ENCODE measurements around the gene STIM1.
A peak's percentile ranks its signal among the peaks of the same experiment; 100 is the strongest.
"Not testable (repeated sequence)": the region's sequence is repeated elsewhere in the genome, so short reads cannot be mapped to it uniquely, and the experiment has no call there.

Gene STIM1

DNA sequence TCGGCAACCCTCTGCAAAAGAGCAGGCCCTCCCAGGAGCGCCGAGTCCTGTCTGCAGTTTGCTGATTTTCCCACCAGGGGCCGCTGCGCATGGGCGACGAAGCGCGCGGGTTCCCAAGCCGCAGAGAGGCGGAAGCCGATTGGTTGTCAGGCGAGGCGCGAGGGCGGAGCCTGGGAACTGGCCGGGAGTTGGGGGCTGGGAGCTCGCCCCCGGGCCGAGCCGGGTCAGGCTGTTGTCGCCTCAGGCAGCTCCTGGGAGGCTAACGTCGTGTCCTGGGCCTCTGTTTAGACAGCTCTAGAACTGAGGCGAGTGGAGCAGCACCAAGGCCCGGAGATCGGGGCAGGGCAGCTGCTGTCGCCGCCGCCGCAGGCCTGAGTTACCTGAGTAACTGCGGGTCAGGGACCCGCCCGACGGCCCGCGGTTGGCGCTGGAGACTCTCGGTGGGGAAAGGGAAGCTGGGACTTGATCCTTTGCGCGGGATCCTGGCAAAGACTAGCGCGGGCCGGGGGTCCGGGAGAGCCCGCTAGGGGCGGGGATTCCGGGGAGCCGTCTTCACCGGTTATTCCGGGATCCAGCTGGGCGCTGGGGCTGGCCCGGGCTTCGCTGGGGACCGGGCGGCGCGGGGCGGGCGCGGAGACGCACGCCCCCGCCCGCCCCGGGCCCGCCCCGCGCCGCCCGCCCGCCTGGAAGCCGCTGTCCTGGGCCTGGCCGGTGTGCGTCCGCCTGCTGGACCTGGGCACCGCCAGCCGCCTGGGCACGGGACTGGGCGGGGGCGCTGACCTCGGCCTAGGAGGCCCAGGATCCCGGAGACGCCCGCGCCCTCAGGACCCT is at the start of gene STIM1:
Gene STIM1 (plus strand): TSS at position 688 of the 831 bp plus-strand sequence. CDS start 607 bp downstream, outside the sequence.
- DNase-seq: peak; percentile 100

DNA sequence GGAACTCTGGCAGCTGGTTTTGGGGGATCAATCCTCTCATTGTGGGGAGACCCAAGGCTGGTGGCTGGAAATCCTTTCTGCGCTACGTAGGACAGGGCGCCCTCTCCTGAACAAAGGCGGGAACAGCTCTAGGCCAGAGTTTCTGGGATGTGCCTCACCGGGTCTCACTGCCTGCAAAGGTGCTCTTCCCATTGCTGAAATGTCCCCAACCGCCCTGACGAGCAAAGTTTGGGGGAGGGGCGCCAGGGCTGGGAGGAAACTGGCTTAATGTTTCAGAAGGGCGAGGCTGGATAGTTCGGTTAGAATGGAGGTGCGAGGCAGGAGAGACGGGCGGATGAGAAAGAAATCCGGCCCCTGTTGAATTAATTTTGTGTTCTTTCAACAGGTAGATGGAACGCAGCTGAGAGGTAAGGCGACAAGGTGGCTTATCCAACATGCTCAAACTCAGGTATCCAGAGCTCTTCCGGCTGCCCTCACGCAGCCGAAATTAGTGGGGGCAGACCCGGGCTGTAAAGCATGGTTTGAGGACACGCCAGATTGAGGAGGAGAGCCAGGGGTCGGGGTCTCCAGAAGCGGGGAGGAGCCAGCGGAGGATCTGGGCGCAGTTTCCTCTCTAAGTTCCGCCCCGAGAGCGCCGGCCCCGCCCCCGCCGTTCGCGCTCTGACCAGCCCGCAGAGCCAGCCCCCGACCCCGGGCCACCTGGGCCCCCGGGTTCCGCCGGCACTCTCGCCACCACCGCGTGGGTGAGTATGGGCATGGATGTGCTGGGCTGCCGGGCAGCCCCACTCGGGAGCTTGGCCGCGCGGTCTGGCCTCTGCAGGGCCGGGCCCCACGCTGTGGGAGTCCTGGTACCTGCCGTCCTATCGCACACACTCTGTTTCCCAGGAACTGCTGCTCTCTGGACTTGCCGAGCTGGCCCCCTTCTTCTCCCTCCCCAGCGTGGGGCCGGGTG is 47.3 kb upstream of the STIM1 start, which contains the start of gene PGAP2:
Gene PGAP2 (plus strand): TSS at position 652 of the 952 bp plus-strand sequence. CDS start 2,700 bp downstream, outside the sequence.
- peak; percentile 73 to 79 for DNase-seq

DNA sequence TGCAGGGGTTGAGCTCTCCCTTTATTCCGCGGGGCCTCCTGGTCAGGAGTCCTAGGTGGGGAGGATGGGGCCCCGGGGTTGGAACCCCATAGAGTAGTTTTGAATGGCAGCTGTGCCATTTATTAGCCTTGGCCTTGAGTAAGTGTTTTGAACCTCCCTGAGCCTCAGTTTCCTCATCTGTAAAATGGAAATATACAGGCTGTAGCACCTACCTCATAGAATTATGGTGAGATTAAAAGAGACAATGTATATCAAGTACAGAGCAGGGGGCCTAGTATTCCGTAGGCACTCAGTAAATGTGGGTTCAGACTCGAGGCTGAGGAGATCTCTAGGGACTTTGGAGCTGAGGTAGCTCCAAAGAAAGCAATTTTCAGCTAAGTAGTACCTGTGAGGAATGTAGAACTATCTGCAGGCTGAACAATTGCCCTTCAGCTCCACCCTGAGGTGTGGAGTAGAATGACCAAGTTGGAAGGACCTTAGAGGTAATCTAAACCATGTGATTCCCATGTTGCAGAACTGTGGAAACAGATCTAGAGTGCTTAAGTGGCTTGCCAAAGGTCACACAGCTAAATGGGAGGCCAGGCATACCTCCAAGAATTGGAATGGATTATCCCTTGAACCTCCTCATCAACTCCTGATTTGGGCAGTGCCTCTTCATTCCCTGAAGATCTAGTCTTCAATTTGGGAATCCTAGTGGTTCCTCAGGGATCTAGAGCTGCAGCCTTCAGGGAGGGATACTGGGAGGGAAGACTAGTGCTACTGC is 46.4 kb upstream of the STIM1 start:
- DNase-seq: peak; percentile 47 to 56

DNA sequence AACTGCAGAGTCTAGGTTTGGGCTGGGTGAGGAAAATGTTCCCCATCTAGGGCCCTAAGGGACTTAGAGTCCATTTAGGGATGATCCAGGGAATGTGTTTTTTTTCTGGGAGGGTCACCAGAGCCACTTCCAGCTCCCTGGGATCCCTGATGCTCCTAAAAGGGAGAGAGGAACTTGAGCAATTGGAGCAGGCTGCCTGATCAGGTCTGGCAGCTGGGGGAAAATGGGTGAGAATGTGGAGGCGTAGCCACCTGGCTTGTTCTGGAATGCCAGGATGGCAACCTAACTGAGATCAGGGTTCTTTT is 45.9 kb upstream of the STIM1 start:
- no peak for DNase-seq

DNA sequence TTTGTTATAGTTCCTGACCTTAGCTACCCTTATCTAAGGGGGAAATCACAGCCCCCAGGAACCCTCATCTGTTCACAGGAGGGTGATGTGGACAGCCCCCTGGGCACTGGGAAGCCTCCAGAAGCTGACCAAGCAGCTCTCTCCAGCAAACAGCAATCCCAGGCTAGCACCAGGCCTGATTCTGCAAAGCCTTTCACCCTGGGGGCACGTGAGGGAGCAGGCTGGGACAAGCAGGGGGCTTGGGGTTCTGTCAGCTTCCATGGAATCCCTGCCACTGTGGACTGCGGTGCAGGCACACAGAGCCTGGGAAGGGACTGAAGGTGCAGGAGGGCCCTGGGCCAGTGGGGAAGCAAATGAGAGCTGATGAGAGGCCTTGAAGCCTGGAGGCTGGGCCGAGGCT is 45.0 kb upstream of the STIM1 start:
- DNase-seq: no peak

DNA sequence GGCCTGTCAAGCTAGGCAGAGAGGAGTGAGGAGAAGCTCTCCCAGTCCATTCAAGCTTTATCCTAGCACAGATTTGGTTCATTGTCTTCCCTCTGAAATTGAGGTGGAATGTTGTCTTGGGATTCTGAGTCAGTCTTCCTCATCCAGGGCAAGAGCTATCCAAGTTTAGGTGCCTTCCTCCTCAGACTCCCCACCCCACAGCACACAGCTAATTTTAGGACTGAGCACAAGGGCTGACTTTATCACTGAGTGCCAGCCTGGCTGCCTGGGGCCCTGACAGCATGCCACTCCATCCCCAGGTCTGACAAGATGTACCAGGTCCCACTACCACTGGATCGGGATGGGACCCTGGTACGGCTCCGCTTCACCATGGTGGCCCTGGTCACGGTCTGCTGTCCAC is 44.5 kb upstream of the STIM1 start:
- no peak for DNase-seq

DNA sequence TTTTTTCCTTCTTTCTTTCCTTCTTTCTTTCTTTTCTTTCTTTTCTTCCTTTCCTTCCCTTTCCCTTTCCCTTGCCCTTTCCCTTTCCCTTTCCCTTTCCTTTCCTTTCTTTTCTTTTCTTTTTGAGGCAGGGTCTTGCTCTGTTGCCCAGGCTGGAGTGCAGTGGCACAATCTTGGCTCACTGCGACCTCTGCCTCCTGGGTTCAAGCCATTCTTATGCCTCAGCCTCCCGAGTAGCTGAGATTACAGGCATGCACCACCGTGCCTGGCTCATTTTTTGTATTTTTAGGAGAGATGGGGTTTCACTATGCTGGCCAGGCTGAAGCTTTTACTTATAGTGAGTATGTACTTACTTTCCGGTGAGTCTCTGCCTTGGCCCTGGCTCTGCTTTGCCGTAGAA is 40.6 kb upstream of the STIM1 start:
- DNase-seq: not testable (repeated sequence)

DNA sequence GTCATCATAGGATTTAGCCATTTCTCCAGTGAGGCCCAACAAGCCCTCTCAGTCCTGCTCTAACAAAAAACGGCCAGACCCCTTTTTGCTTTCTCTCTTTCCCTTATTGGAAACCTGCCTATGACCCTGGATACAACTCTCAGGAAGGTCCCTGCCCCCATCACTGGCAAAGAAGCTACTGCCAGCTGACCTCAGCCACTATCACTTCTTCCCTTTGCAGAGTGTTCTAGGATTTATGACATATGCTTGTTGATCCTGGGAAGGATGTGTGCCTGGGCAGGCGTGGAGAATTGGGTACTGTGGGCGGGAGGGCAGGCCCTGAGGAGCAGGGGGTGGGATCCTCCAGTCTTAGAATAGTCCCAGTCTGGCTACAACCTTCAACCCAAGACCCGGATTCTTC is 39.6 kb upstream of the STIM1 start:
- DNase-seq: no peak

DNA sequence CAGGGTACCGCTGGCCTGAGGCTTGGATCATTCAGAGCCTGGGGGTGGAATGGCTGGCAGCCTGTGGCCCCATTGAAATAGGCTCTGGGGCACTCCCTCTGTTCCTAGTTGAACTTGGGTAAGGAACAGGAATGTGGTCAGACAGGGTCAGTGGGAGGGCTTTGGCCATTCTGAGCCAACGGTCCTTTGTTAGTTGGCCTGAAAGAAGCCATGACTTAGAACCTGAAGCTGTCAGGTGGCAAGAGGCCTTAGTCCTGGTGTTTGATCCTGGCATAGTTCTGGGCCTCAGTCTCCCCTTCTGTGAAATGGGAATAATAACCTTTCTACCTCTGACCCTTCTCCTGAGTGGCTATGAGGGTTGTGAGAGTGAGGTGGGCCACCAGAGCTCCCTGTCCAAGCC is 38.8 kb upstream of the STIM1 start:
- DNase-seq: no peak

DNA sequence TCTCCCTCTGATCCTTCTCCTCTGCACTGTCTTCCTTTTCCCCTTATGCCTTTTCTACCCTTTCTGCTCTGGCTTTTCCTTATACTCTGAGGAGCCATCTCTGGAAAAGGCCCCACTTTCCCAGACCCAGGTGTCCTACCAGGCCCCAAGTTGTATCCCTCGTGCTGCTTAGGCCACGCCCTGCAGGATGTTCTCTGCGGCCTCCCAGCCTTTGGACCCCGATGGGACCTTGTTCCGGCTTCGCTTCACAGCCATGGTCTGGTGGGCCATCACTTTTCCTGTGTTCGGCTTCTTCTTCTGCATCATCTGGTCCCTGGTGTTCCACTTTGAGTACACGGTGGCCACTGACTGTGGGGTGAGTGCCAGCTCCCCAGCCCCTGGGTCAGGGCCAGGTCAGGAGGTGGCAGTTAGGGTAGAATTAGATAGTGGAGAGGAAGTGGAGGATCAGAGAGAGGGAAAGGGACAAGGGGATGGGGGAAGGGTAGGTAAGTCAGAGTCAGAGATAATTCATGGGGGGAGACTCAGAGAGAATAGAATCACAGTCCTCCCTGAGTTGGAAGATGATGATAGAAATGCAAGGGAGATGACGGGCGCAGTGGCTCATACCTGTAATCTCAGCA is 38.2 kb upstream of the STIM1 start:
- no peak for DNase-seq

DNA sequence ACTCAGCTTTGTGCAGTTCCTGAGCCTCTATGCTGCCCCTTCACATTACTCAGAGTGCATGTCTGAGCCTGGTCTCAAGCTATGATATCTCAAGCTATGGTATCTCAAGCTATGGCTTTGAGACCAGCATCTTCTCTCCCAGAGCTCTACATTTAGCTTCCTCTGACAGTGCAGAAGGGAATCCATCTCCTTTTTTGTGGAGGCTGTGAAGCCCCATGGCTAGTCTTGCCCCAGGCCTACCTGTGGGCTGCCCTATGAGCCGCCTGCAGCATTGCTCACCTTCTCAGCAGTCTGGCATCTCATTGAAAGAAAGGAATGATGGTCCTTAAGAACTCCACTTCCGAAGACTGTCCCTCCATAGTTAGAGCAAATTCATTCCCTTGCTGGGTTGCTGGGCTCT is 34.5 kb upstream of the STIM1 start:
- DNase-seq: no peak

DNA sequence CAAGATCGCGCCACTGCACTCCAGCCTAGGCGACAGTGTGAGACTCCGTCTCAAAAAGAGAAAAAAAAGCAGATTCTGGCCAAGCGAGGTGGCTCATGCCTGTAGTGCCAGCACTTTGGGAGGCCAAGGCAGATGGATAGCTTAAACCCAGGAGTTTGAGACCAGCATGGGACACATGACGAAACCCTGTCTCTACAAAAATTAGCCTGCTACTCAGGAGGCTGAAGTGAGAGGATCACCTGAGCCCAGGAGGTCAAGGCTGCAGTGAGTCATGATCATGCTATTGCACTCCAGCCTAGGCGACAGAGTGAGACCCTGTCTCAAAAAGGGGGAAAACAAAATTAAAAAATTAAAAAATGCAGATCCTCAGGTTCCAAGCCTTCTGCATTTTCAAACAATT is 33.2 kb upstream of the STIM1 start:
- no peak for DNase-seq

DNA sequence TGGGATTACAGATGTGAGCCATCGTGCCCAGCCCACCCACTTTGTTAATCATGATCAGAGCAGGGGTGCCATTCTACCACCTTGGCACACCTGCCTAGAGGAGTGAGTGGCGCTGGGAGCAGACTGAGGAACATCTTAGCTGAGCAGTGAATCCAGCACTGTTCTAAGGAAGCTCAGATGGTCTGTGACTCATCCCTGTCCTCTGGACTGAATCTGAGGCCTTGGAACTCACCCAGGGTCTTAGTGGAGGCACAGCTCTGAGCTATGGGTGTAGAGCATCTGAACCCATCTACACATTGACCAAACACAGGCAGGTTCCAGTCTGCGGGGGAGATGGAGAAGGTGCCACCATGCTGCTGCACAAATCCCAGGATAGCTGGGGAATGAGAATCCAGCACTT is 32.2 kb upstream of the STIM1 start:
- DNase-seq: no peak

DNA sequence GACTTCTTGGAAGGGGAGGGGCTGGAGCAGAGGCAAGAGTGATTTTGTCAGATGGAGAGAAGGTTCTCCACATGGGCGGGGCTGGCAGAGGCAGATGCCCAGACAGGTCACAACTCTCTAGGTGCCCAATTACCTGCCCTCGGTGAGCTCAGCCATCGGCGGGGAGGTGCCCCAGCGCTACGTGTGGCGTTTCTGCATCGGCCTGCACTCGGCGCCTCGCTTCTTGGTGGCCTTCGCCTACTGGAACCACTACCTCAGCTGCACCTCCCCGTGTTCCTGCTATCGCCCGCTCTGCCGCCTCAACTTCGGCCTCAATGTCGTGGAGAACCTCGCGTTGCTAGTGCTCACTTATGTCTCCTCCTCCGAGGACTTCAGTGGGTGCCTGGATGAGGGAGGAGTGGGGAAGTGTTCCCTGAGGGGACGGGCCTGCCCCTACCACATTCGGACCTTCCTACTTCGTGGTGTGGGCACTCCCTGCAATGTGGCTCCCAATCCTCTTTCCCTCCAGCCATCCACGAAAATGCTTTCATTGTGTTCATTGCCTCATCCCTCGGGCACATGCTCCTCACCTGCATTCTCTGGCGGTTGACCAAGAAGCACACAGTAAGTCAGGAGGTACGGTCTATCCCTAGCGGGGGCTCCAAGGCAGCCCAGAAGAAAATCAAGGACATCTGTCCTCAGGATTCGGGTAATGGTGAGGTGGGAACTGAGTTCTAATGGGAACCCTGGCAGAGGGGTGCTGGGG is 31.5 kb upstream of the STIM1 start:
- no peak for DNase-seq

DNA sequence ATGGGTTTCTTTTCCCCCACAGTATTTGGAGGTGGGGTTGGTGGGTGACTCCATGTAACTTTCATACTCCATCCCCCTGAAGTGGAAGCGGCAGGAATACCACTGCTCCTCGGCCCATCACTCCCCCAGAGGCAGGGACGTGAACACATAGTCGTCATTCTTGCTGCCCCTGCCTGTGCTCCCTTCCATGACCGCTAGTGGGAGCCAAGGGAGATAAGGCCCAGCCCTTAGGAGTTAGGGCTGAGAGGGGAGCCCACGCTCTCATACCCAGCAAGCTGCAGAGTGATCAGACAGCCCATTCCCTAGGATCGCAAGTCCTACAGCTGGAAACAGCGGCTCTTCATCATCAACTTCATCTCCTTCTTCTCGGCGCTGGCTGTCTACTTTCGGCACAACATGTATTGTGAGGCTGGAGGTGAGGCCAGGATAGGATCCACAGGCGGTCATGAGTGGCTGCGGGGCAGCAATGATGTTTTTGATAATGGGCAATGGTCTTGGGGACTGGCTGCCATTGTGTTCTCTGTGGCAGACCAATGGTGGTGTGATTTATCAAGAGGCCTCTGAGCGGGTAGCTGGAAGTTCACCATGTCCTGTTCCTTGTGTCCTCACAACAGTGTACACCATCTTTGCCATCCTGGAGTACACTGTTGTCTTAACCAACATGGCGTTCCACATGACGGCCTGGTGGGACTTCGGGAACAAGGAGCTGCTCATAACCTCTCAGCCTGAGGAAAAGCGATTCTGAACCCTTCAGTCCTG is 30.6 kb upstream of the STIM1 start:
- DNase-seq: peak; percentile 89 to 92

DNA sequence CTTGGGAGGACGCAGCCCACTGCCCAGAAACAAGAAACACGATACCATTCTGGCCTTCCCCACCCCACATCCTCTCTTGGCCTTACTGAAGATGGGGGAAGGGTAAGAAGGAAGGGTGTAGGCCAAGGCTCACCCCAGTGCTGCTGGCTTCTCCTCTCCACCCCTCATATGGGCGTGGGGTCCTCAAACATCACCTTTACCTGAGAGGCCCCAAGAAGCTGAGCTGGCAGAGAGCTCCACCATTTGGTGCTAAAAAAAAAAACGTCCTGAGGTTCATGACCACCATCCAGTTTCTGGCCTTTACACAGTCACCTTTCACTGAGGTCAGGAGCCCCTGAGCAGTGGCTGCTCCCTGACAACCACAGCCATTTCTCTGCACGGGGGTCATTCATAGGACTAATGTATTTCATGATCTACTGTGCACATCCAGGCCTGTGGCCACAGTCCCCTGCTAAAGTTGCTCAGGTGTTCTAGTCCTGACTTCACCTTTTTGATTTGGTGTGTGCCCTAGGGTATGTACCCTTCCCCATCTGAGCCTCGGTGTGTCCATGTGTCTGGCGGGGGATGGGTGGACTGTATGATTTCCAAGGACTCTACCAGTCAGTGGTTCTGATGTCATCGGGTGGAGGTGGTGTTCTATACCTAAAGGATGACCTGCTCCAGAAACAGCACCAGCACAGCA is 29.9 kb upstream of the STIM1 start:
- no peak for DNase-seq

DNA sequence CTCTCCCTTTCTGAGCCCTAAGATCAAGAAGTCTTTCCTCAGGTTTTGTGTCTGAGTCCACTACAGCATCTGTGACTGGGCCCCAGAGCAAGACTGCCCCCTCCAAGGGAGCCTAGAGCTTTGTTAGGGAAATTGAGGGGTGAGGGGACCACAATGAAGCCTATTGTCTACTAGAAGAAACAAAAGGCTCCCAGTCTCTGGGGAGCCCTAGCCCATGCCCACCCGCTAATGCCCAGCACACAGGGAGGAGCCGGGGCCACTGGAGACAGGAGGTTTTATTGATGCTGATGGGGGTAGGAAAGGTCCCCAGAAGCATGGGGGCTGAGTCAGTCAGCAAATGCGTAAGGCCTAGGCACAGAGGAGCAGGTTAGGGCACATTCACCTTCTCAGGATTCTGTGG is 28.7 kb upstream of the STIM1 start:
- no peak for DNase-seq

DNA sequence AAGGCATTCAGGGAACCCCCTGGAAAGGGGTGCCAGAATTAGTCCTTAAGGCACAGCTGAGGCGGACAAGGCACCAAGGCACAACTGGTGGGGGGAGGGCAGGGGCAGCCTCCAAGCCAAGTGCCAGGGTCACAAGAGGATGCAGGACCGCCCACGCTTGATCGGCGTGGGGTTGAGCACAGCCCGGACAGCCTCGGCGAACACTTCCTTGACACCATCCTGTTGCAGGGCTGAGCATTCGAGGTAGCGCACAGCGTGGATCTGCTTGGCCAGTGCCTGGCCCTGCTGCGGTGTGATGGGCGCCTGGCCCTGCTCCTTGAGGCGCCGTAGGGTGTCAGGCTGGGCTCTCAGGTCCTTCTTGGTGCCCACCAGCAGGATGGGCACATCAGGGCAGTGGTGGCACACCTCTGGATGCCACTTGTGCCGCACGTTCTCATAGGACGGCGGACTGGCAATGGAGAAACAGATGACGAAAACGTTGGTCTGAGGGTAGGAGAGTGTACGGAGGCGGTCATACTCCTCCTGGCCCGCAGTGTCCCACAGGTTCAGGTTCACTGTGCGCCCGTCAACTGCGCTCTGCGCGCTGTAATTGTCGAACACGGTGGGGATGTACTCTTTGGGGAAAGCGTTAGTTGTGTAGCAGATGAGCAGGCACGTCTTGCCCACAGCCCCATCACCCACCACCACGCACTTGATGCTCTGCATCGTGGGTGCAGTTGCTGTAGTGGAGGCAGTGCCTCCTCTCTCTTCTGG is 27.9 kb upstream of the STIM1 start:
- DNase-seq: no peak

DNA sequence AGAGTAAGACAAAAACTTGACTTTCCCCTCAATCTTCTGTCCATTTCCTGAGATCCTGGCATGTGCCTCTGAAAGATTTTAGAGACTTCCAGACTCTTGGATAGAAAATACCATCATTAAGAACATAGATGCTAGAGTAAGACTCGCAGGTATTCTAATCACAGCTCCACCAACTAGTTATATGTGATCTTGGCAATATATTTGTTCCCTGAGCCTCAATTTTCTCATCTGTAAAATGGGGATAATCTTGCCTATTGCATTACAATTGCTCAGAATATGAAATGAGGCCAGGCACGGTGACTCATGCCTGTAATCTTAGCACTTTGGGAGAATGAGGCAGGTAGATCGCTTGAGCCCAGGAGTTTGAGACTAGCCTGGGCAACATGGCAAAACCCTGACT is 25.4 kb upstream of the STIM1 start:
- no peak for DNase-seq

DNA sequence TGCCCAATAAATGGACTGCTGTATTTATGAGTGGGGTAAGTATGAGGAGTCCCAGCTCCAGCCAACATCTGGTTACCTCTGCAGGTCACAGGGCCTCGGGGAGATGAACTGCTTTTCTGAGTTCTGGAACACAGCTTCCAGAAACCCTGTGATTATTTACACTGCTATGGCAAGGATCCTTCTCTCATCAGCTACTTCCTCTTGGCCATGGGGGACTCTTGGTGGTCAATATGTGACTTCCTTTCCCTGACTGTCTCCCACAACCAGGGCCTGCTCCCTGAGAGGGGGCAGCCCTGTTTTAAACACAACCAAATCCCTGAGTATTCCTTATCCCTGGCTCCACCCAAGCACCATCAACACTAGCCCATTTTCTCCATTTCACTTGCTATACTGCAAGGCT is 24.7 kb upstream of the STIM1 start:
- DNase-seq: no peak
